ENCODE data around the gene SLCO1A2. TPM values are rescaled to one million over a fixed set of nuclear protein-coding genes. Genes with fewer than 3 reads are reported as not detected.

The SLCO1A2 gene
- total RNA-seq, 1 experiment from 2014 or later = 10.3 TPM

DNA sequence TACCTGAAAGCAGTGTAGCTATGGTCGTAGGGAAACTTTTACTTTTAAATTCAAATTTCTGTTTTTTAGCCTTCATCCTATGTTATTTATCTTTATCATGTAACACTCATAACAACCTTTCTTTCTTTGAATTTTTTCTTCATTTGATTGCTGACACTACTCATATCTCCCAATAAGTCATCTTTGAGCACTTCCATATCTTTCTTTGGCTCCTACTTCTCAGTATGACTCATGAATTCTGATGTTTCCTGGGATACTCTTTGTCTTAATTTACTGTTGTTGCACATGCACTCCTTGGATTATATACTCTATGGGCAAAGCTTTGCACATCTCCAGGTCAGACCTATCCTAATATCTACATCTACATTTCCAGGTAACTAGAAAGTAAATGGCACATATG, 19.9 kb upstream of the SLCO1A2 start:
- Histone ChIP-seq H3K9me3 (ENCODE audit: control insufficient read depth, low read depth, low read length) (no peaks in the 10 kb centered on the region), H3K4me1 (ENCODE audit: insufficient read depth, low read length) (no peaks in the 10 kb centered on the region), H2BK5ac (ENCODE audit: insufficient read length, low read length) (no peak overlapping the region), H2BK120ac (ENCODE audit: low read depth, low read length, poor library complexity, severe bottlenecking) (no peak overlapping the region), H2BK15ac (ENCODE audit: low read depth, low read length) (no peak overlapping the region), H4K5ac (ENCODE audit: insufficient read length, low read depth, low read length) (no peak overlapping the region), H2AFZ (ENCODE audit: low read length) (no peak overlapping the region), H3K27me3 (ENCODE audit: insufficient read depth, low read length) (no peaks in the 10 kb centered on the region), H3K18ac (ENCODE audit: insufficient read length, low read depth, low read length) (no peak overlapping the region), H2BK12ac (ENCODE audit: insufficient read length, low read depth, low read length) (no peak overlapping the region), H3K9ac (ENCODE audit: extremely low read depth, insufficient read length, low read length) (no peak overlapping the region), H3K4ac (ENCODE audit: low read depth, low read length) (no peak overlapping the region), H3T11ph (ENCODE audit: low read length) (no peak overlapping the region), H4K91ac (ENCODE audit: insufficient read length, low read depth, low read length) (no peak overlapping the region), H3K56ac (ENCODE audit: insufficient read length, low read depth, low read length) (no peak overlapping the region), H4K8ac (replicated peaks; ENCODE audit: insufficient read length, low read depth, low read length) (no peak overlapping the region), H2BK20ac (ENCODE audit: low read depth, low read length, poor library complexity, severe bottlenecking) (no peak overlapping the region), H2AK5ac (ENCODE audit: insufficient read length, low read length) (no peak overlapping the region), H3K14ac (ENCODE audit: insufficient read depth, low read length) (no peak overlapping the region), H4K20me1 (ENCODE audit: control insufficient read depth, insufficient read depth, insufficient read length) (no peaks in the 10 kb centered on the region), H3K79me1 (ENCODE audit: insufficient read depth, low read depth, low read length, poor library complexity, severe bottlenecking) (no peaks in the 10 kb centered on the region), H3K23ac (ENCODE audit: insufficient read length, low read depth, low read length) (no peak overlapping the region), H3K79me2 (ENCODE audit: insufficient read depth, low read length) (no peaks in the 10 kb centered on the region), H3K23me2 (ENCODE audit: insufficient read length, low read depth, low read length, poor library complexity, severe bottlenecking) (no peaks in the 10 kb centered on the region), H3K4me2 (ENCODE audit: insufficient read depth, insufficient read length, low read length) (no peak overlapping the region), H3K27ac (ENCODE audit: insufficient read length, low read depth, low read length) (no peak overlapping the region)
- no CpG with 5 or more reads among the region's 1 CpG for WGBS (ENCODE audit: extremely low coverage, insufficient read length, low lambda C conversion rate)
- H3K27ac Mint-ChIP-seq = no peak overlapping the region
- peaks cover 8 to 14% of the 10 kb centered on the region in 2 experiments for H3K4me1 Mint-ChIP-seq
- TF ChIP-seq, protein P1, sequence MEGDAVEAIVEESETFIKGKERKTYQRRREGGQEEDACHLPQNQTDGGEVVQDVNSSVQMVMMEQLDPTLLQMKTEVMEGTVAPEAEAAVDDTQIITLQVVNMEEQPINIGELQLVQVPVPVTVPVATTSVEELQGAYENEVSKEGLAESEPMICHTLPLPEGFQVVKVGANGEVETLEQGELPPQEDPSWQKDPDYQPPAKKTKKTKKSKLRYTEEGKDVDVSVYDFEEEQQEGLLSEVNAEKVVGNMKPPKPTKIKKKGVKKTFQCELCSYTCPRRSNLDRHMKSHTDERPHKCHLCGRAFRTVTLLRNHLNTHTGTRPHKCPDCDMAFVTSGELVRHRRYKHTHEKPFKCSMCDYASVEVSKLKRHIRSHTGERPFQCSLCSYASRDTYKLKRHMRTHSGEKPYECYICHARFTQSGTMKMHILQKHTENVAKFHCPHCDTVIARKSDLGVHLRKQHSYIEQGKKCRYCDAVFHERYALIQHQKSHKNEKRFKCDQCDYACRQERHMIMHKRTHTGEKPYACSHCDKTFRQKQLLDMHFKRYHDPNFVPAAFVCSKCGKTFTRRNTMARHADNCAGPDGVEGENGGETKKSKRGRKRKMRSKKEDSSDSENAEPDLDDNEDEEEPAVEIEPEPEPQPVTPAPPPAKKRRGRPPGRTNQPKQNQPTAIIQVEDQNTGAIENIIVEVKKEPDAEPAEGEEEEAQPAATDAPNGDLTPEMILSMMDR (conservative IDR thresholded peaks at IDR 0.05) = no peak
- DNase-seq = no peak
- peaks cover 0 to 7% (median 0%) of the 10 kb centered on the region in 3 experiments; a peak in 3 of 7 replicates for H3K36me3 Mint-ChIP-seq (ENCODE audit: insufficient read depth in 1 of 3, low read depth in 3 of 3)
- no peak overlapping the region for H3K4me3 Mint-ChIP-seq
- H3K27me3 Mint-ChIP-seq (ENCODE audit: low read depth) = no peaks in the 10 kb centered on the region
- H3K9me3 Mint-ChIP-seq = peaks cover under 1% of the 10 kb centered on the region in 2 experiments; a peak in 4 of 5 replicates

Data from H9 (cell line).